Body of pancreas (tissue), 4 donors: ENCODE results near the gene HNRNPM.

Experiments used
- CTCF ChIP-seq, 7 experiments: fragments of 450-650 bp in 4 of 7; fragments of 200-600 bp in 3 of 7; sonication (generic) in 3 of 7; IDR thresholded peaks; one replicate each; pipeline ENCODE4 v1.5.1; 2016 to 2019; ENCODE audit warnings: antibody characterized with exemption in 7 of 7
- POLR2A ChIP-seq, 3 donors: fragments of 450-650 bp; IDR thresholded peaks; one replicate each; pipeline ENCODE4 v1.6.1; 2016; ENCODE audit warnings: antibody characterized with exemption in 3 of 3, mild to moderate bottlenecking in 2 of 3

- TF ChIP-seq POLR2A (IDR thresholded peaks at IDR 0.05) = no peak
- no peak for TF ChIP-seq CTCF (IDR thresholded peaks at IDR 0.05)
Observed at GRCh38 chr19:8468124-8468523, 23.3 kb downstream of the HNRNPM start.
